GM10266 (cell line): Measurements from ENCODE around the gene COL8A1.
A peak's percentile ranks its signal among the peaks of the same experiment; 100 is the strongest.

ENCODE experiments used
- DNase-seq: peaks from one replicate; pipeline ENCODE4 v3.0.0; 2012; ENCODE audit errors: extremely low spot score
- CTCF ChIP-seq: IDR thresholded peaks from 2 replicates; pipeline ENCODE4 v1.5.1; 2012; ENCODE audit warnings: mild to moderate bottlenecking, low read depth; ENCODE audit not compliant: control insufficient read depth, insufficient read depth; ENCODE audit errors: missing control alignments

COL8A1 gene

GRCh38 chr3:99767291-99767690, 128.9 kb downstream of the COL8A1 start:
- no peak for DNase-seq
- TF ChIP-seq CTCF = no peak

DNA sequence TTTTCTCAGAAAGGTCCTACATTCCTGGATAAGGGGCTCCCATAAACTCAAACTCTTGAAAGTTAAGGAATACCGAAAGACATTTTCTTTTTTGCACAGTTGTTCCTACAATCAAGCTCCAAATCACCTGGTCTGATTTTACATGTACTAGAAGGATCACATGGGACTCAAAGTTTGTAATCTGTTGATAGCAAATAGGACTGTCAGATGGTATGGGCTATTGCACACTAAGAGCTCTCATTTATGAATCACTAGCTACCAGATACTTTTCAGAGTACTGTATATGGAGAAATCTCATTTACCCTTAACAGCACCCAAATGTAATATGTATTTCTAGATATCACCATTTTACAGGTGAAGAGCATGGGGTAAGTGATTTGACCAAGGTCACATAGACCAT, 129.7 kb downstream of the COL8A1 start:
- TF ChIP-seq CTCF = no peak
- DNase-seq = no peak

DNA sequence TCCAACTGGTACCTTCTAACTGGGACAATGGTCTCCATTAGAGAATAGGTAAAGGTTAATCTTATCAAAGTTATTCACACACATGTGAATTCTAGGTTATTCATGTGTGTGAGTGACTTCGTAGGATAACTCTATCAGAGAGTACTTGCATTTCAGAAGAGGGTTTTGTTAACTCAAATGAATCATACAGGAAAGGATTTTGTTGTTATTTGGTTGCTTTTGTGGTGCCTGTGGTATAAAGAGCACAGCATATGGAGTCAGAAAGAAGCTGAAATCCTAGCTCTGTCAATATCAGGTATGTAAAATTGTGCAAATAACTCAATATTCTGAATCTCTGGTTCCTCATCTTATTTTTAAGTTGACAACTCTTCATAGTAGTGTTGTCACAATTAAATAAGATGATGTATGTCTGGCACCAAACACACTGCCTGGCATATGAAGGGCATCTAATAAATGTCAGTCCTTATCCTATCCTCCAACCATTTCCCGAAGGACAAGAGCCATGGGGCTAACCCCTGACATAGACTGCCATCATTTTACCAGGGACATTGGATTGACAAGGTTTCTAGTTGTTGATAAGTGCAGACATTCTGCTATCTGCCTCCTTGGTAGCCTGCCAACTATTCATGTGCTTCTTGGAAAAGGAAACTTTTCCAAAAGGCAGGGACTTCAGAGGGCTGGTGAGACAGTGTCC, 130.6 kb downstream of the COL8A1 start:
- no peak for DNase-seq
- TF ChIP-seq CTCF = no peak

- TF ChIP-seq CTCF = no peak
- no peak for DNase-seq
Measured at GRCh38 chr3:99772171-99772570, 133.8 kb downstream of the COL8A1 start.

GRCh38 chr3:99772671-99773070, 134.3 kb downstream of the COL8A1 start:
- DNase-seq = no peak
- TF ChIP-seq CTCF = no peak

DNA sequence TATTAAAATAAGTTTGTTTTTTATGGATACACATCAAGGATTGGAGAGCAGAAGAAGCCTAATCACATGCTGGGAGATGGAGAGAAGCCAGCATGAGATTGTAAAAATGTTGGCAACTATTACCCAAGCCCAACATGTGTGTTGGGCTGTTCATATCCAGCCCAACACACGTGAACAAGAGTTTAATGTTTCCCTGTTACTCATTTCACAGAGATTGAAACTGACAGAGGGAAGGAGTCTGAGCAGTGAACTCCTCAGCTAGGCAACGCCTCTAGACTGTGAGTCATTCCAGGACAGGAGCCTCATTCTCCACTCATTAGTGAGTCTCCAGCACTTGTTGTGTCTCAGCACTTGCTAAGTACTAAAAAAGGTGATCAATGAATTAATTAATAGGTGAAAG, 136.1 kb downstream of the COL8A1 start:
- peak; percentile 8 for DNase-seq
- no peak for TF ChIP-seq CTCF

- no peak for DNase-seq
Measured at GRCh38 chr3:99776516-99777209, 138.3 kb downstream of the COL8A1 start.

More at GRCh38 chr3:99776516-99777209, 138.3 kb downstream of the COL8A1 start:
- TF ChIP-seq CTCF = no peak
